H1 (cell line): Measurements from ENCODE around the gene TAS2R5. TPM values are rescaled to one million over a fixed set of nuclear protein-coding genes. Genes with fewer than 3 reads are reported as not detected.

Experiments
- CTCF ChIA-PET: fragments of 300-600 bp; sonication (Branson Sonifier 250); formaldehyde crosslinking; loops from one replicate; lab custom pipeline; 2021; ENCODE audit not compliant: partially characterized antibody; lab: Charles Lee
- POLR2A ChIA-PET: fragments of 300-600 bp; sonication (Branson Sonifier 250); formaldehyde crosslinking; loops from one replicate; lab custom pipeline; 2021; ENCODE audit warnings: inconsistent platforms; ENCODE audit not compliant: partially characterized antibody; lab: Charles Lee
- DNase-seq, 2 experiments: peaks; one replicate each; pipeline versions ENCODE4 v3.0.0 to v3.0.0-alpha.2; 2010 to 2022; ENCODE audit warnings: low spot score in 2 of 2, low read depth in 1 of 2, mixed read lengths in 1 of 2
- FAIRE-seq: peaks from 2 replicates; lab custom pipeline; 2011; peaks lifted over from hg19 to GRCh38; lab: Jason Lieb, UNC
- H2AFZ ChIP-seq: 2 replicates; pipeline ENCODE4 v1.8.1; 2012; ENCODE audit warnings: low read length, inconsistent platforms
- H2AK5ac ChIP-seq: 2 replicates; pipeline ENCODE4 v1.6.1; 2013; ENCODE audit warnings: low read depth, low read length
- H2BK120ac ChIP-seq: replicated peaks from 2 replicates; pipeline ENCODE3; 2013; ENCODE audit warnings: low read depth, low read length, inconsistent platforms
- H2BK12ac ChIP-seq: 2 replicates; pipeline ENCODE4 v1.6.1; 2013; ENCODE audit warnings: low read depth, low read length
- H2BK15ac ChIP-seq: 2 replicates; pipeline ENCODE4 v1.6.1; 2013; ENCODE audit warnings: low read length
- H2BK20ac ChIP-seq: 2 replicates; pipeline ENCODE4 v1.6.1; 2013; ENCODE audit warnings: low read length
- H2BK5ac ChIP-seq: 2 replicates; pipeline ENCODE4 v1.6.1; 2013; ENCODE audit warnings: low read depth, low read length
- H3K14ac ChIP-seq: 2 replicates; pipeline ENCODE4 v1.6.1; 2013; ENCODE audit warnings: inconsistent platforms; ENCODE audit not compliant: insufficient read length
- H3K18ac ChIP-seq: 2 replicates; pipeline ENCODE4 v1.6.1; 2013; ENCODE audit warnings: low read length; ENCODE audit errors: extremely low read depth
- H3K23ac ChIP-seq: 2 replicates; pipeline ENCODE4 v1.6.1; 2013; ENCODE audit warnings: inconsistent platforms; ENCODE audit not compliant: insufficient read length
- H3K23me2 ChIP-seq: 2 replicates; pipeline ENCODE4 v1.6.1; 2013; ENCODE audit warnings: low read depth, low read length
- H3K27ac ChIP-seq: 2 replicates; pipeline ENCODE4 v1.6.1; 2011; ENCODE audit warnings: low read depth, low read length, inconsistent platforms
- H3K27me3 ChIP-seq, 4 experiments: replicated peaks in 1 of 4; 1 replicate in 1 of 4; 2 replicates in 3 of 4; pipeline versions ENCODE4 v1.6.1 to v1.8.1; 2011 to 2013; ENCODE audit warnings: low read length in 3 of 4, mild to moderate bottlenecking in 3 of 4, inconsistent platforms in 2 of 4, mixed read lengths in 2 of 4, moderate library complexity in 1 of 4; ENCODE audit not compliant: control insufficient read depth in 3 of 4, insufficient read depth in 3 of 4; ENCODE audit errors: extremely low read depth in 1 of 4
- H3K36me3 ChIP-seq, 4 experiments: 2 replicates each; pipeline versions ENCODE4 v1.6.1 to v1.8.1; 2011 to 2013; ENCODE audit warnings: mild to moderate bottlenecking in 4 of 4, low read length in 3 of 4, moderate library complexity in 2 of 4, control low read depth in 1 of 4, inconsistent platforms in 1 of 4; ENCODE audit not compliant: insufficient read depth in 4 of 4, control insufficient read depth in 2 of 4
- H3K4ac ChIP-seq: replicated peaks from 2 replicates; pipeline ENCODE3; 2013; ENCODE audit warnings: low read length, low read depth, mixed read lengths, inconsistent platforms; ENCODE audit not compliant: insufficient read length
- H3K4me1 ChIP-seq, 4 experiments: replicated peaks in 1 of 4; 1 replicate in 1 of 4; 2 replicates in 3 of 4; pipeline versions ENCODE4 v1.6.1 to v1.8.1; 2011 to 2013; ENCODE audit warnings: low read length in 3 of 4, inconsistent platforms in 2 of 4, mixed read lengths in 1 of 4; ENCODE audit not compliant: insufficient read depth in 4 of 4, control insufficient read depth in 3 of 4
- H3K4me2 ChIP-seq, 2 experiments: 2 replicates each; pipeline versions ENCODE4 v1.6.1 to v1.8.1; 2011 to 2013; ENCODE audit warnings: low read depth in 2 of 2, low read length in 2 of 2, control low read depth in 1 of 2, inconsistent platforms in 1 of 2, mild to moderate bottlenecking in 1 of 2; ENCODE audit not compliant: insufficient read depth in 1 of 2
- H3K4me3 ChIP-seq, 4 experiments: fragments of 200-600, 300-600 bp in 1 of 4; sonication (generic), shearing (Covaris generic), sonication (Bioruptor Twin) in 1 of 4; 2 replicates each; pipeline versions ENCODE4 v1.5.1 to v1.8.1; 2011 to 2016; ENCODE audit warnings: low read length in 4 of 4, low read depth in 3 of 4, control low read depth in 2 of 4, inconsistent platforms in 2 of 4, mild to moderate bottlenecking in 2 of 4, mixed read lengths in 1 of 4, moderate library complexity in 1 of 4; ENCODE audit not compliant: insufficient read depth in 2 of 4; ENCODE audit errors: extremely low read depth in 1 of 4
- H3K56ac ChIP-seq: replicated peaks from 2 replicates; pipeline ENCODE3; 2013; ENCODE audit warnings: low read depth, mild to moderate bottlenecking, mixed read lengths, low read length, inconsistent platforms; ENCODE audit not compliant: insufficient read length
- H3K79me1 ChIP-seq: 2 replicates; pipeline ENCODE4 v1.6.1; 2013; ENCODE audit warnings: low read depth, low read length, control low read depth
- H3K79me2 ChIP-seq, 2 experiments: 2 replicates each; pipeline versions ENCODE4 v1.6.1 to v1.8.1; 2012 to 2013; ENCODE audit warnings: low read length in 2 of 2, mild to moderate bottlenecking in 2 of 2, inconsistent platforms in 1 of 2; ENCODE audit not compliant: insufficient read depth in 2 of 2, control insufficient read depth in 1 of 2
- H3K9ac ChIP-seq, 4 experiments: replicated peaks in 1 of 4; 1 replicate in 1 of 4; 2 replicates in 3 of 4; pipeline versions ENCODE4 v1.6.1 to v1.8.1; 2011 to 2013; ENCODE audit warnings: low read depth in 3 of 4, low read length in 3 of 4, control low read depth in 2 of 4, mild to moderate bottlenecking in 2 of 4, moderate library complexity in 2 of 4, inconsistent platforms in 1 of 4; ENCODE audit errors: extremely low read depth in 1 of 4
- H3K9me3 ChIP-seq, 2 experiments: 2 replicates each; pipeline versions ENCODE4 v1.6.1 to v1.8.1; 2012 to 2013; ENCODE audit warnings: mild to moderate bottlenecking in 2 of 2, moderate library complexity in 2 of 2, control low read depth in 1 of 2, inconsistent platforms in 1 of 2, low read depth in 1 of 2, low read length in 1 of 2, mixed read lengths in 1 of 2; ENCODE audit not compliant: insufficient read depth in 2 of 2
- H4K20me1 ChIP-seq, 2 experiments: replicated peaks in 1 of 2; 2 replicates each; pipeline versions ENCODE3 to v1.8.1; 2011 to 2013; ENCODE audit warnings: inconsistent platforms in 2 of 2, low read length in 2 of 2, mild to moderate bottlenecking in 1 of 2; ENCODE audit not compliant: insufficient read depth in 2 of 2, control insufficient read depth in 1 of 2
- H4K5ac ChIP-seq: 2 replicates; pipeline ENCODE4 v1.6.1; 2013; ENCODE audit warnings: low read length, low read depth, mixed read lengths, inconsistent platforms; ENCODE audit not compliant: insufficient read length
- H4K8ac ChIP-seq: 2 replicates; pipeline ENCODE4 v1.8.0; 2013; ENCODE audit warnings: mild to moderate bottlenecking, moderate library complexity, low read length, inconsistent platforms; ENCODE audit not compliant: insufficient read depth; ENCODE audit errors: extremely low read depth
- H4K91ac ChIP-seq: replicated peaks from 2 replicates; pipeline ENCODE3; 2013; ENCODE audit warnings: low read length, mixed read lengths, inconsistent platforms; ENCODE audit not compliant: insufficient read length
- ASH2L ChIP-seq: fragments of 200-600, 300-600 bp; sonication (generic); IDR thresholded peaks from one replicate; pipeline ENCODE4 v1.7.1; 2017; ENCODE audit warnings: low read length
- CHD2 ChIP-seq: IDR thresholded peaks from 2 replicates; pipeline ENCODE4 v1.6.1; 2012; ENCODE audit warnings: low read length, improper control_type of control experiment
- E2F6 ChIP-seq: IDR thresholded peaks from 2 replicates; pipeline ENCODE4 v1.6.1; 2012; ENCODE audit warnings: inconsistent platforms
- NANOG ChIP-seq: IDR thresholded peaks from 2 replicates; pipeline ENCODE4 v1.6.1; 2011; ENCODE audit warnings: low read length, low read depth, mild to moderate bottlenecking, inconsistent platforms; ENCODE audit not compliant: insufficient read depth, poor library complexity, severe bottlenecking
- WGBS, 2 experiments: shearing (Covaris generic) in 1 of 2; methylation state at CpG; one replicate each; pipeline versions ENCODE4 v1.1.6 to v1.1.7; 2013 to 2015; ENCODE audit warnings: low lambda C conversion rate in 2 of 2, mixed read lengths in 2 of 2, inconsistent platforms in 1 of 2, low coverage in 1 of 2, missing lambda C conversion rate in 1 of 2; ENCODE audit not compliant: insufficient replicate concordance in 2 of 2, insufficient coverage in 1 of 2, insufficient read length in 1 of 2; ENCODE audit errors: extremely low coverage in 1 of 2, missing lambda C conversion rate in 1 of 2; 5-methylcytosine and 5-hydroxymethylcytosine counted together
- long read RNA-seq, 2 experiments: library from RNA in 1 of 2; library from capped mRNA in 1 of 2; stranded (forward); transcript quantifications; one replicate each; pipeline ENCODE4 v2.0.0, GENCODE V29; 2021; ENCODE audit warnings: inconsistent platforms in 1 of 2
- polyA minus RNA-seq, 3 experiments: library from RNA; depleted of rRNA, polyadenylated mRNA; stranded (reverse); fragments of >200 nt; gene quantifications; 1 replicate in 2 of 3; 2 replicates in 1 of 3; pipeline ENCODE4 v1.2.3, GENCODE V29; 2011
- polyA plus RNA-seq, 7 experiments: library from polyadenylated mRNA; depleted of rRNA in 3 of 7; stranded (reverse) in 5 of 7; unstranded in 2 of 7; fragments of >200 nt in 5 of 7; fragments of 200-250 nt in 2 of 7; gene quantifications; 1 replicate in 5 of 7; 2 replicates in 1 of 7; 4 replicates in 1 of 7; pipeline versions ENCODE4 v1.2.1 to v1.2.3, GENCODE V29; 2011 to 2013; ENCODE audit warnings: missing spikeins in 2 of 7, mixed read lengths in 2 of 7
- total RNA-seq: library from RNA; stranded (reverse); fragmentation: NEBNext Ultra II Directional; extraction: Animal tissue kit (Norgen Biotek cat#: 25700); gene quantifications from 2 replicates; pipeline ENCODE4 v1.2.1, GENCODE V29; 2021

Gene TAS2R5
- total RNA-seq (0.84 and 1.5 TPM in 2 replicates), polyA plus RNA-seq (2011; rRNA removed) (3.9 and 6.2 TPM in 2 replicates), polyA minus RNA-seq (2011; rRNA and poly(A)+ RNA removed) (9.1 and 9.5 TPM in 2 replicates)
- 4.1 TPM for polyA plus RNA-seq (2011; cell fraction: cytosol; rRNA removed)
- polyA plus RNA-seq (2011; cell fraction: nucleus; rRNA removed) = 8.8 TPM
- polyA plus RNA-seq (2012, experiment 1 of 2) = 2.1 to 2.6 TPM (median 2.3 TPM) in 4 replicates
- polyA plus RNA-seq (2012, experiment 2 of 2) = not detected
- polyA plus RNA-seq (2013, experiment 1 of 2) = 0.95 TPM
- 0.61 TPM for polyA plus RNA-seq (2013, experiment 2 of 2)
- 4.7 TPM for polyA minus RNA-seq (2011; cell fraction: cytosol; rRNA and poly(A)+ RNA removed)
- polyA minus RNA-seq (2011; cell fraction: nucleus; rRNA and poly(A)+ RNA removed) = 17.2 TPM
- long read RNA-seq, experiment 1 = 0 reads
- long read RNA-seq, experiment 2 = 0 reads

DNA sequence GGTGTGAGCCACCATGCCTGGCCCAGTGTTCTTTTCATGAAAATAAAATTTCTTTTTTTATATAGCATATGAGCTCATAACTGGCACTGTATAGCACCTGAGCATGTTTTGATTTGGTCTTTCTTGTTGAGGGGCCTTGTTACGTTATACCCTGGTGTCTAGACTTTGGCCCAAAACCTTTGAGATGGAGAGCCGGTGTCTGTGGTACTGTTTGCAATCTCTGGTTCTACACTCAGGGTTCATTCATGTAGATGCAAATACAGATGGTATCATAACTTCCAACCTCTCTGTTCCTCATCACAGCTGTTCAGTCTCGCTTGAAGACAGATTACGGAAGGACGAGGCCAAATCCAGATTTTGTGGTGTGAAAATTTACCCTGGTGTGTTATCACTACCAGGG is at the start of gene TAS2R5:
TSS of gene TAS2R5 (plus strand) at position 301 of the 400 bp plus-strand sequence. CDS start 145 bp downstream, outside the sequence.
- CTCF ChIA-PET = interaction anchor here (0.6 to 1.9 kb wide), 4 partner anchors 22 to 135 kb away, joined by 3 to 4 read pairs (median 3); no protein-coding TSS in a partner anchor
- TF ChIP-seq ASH2L (no peak), E2F6 (no peak), NANOG (no peak), CHD2 (no peak)

More for the DNA sequence above, at the start of gene TAS2R5:
- Histone ChIP-seq H2BK20ac (no peak within 1 kb of the TSS), H4K8ac (no peak within 1 kb of the TSS), H3K79me1 (no peaks in the 10 kb centered on the region), H3K4me1 (no peaks in the 10 kb centered on the region), H3K56ac (no peak within 1 kb of the TSS), H3K9ac (no peak within 1 kb of the TSS), H4K91ac (no peak within 1 kb of the TSS), H2AK5ac (no peak within 1 kb of the TSS), H3K36me3 (peaks cover 0 to 20% (median 6%) of the 10 kb centered on the region in 4 experiments; a peak in 3 of 8 replicates), H4K5ac (no peak within 1 kb of the TSS), H3K14ac (no peak within 1 kb of the TSS), H3K4me2 (no peak within 1 kb of the TSS), H2AFZ (no peak within 1 kb of the TSS), H4K20me1 (peaks cover 2% of the 10 kb centered on the region in 2 experiments), H2BK5ac (no peak within 1 kb of the TSS), H2BK15ac (no peak within 1 kb of the TSS), H3K9me3 (no peaks in the 10 kb centered on the region), H2BK12ac (no peak within 1 kb of the TSS), H3K79me2 (no peaks in the 10 kb centered on the region), H3K4ac (no peak within 1 kb of the TSS), H3K27me3 (no peaks in the 10 kb centered on the region), H3K18ac (no peak within 1 kb of the TSS), H2BK120ac (no peak within 1 kb of the TSS), H3K27ac (no peak within 1 kb of the TSS), H3K23ac (no peak within 1 kb of the TSS), H3K23me2 (no peaks in the 10 kb centered on the region), H3K4me3 (no peak within 1 kb of the TSS)
- WGBS, 2 experiments = 96% methylated on average over 5 of the region's 5 CpGs; no CpG with 5 or more reads in 1 of the 2 experiments
- POLR2A ChIA-PET = no interaction called here
- FAIRE-seq (no peak), DNase-seq (no peak)
